ENCODE results near the gene HBB. TPM values are rescaled to one million over a fixed set of nuclear protein-coding genes. Genes with fewer than 3 reads are reported as not detected.

The HBB gene
- polyA plus RNA-seq, 2 of the 4 experiments (the other 2 are of a cell fraction), result not detected

GRCh38 chr11:5266609-5267008 is 39.7 kb upstream of the HBB start:
- POLR2A ChIA-PET, result no interaction called here
- CTCF ChIA-PET, result no interaction called here
- ATAC-seq (no peak), FAIRE-seq (no peak), DNase-seq (ENCODE audit: low read depth in 1 of 2, low spot score in 1 of 2) (no peak)
- Histone ChIP-seq H3K9me3 (no peaks in the 10 kb centered on the region), H3K4me2 (no peak overlapping the region), H3K27ac (no peak overlapping the region), H3K4me1 (no peaks in the 10 kb centered on the region), H3K4me3 (no peak overlapping the region)
- TF ChIP-seq SMC3 (IDR thresholded peaks at IDR 0.05), result no peak
- TF ChIP-seq RFX5 (IDR thresholded peaks at IDR 0.05), result no peak
- TF ChIP-seq EP300 (IDR thresholded peaks at IDR 0.05), result no peak
- TF ChIP-seq RCOR1 (IDR thresholded peaks at IDR 0.05; ENCODE audit: low read depth, low read length), result no peak
- no peak for TF ChIP-seq HMGXB4 (CRISPR knock-in tag; IDR thresholded peaks at IDR 0.05; ENCODE audit: borderline replicate concordance)
- no peak for TF ChIP-seq CHD2 (IDR thresholded peaks at IDR 0.05; ENCODE audit: low read length, partially characterized antibody)
- TF ChIP-seq ZFP36 (IDR thresholded peaks at IDR 0.05; ENCODE audit: borderline replicate concordance, partially characterized antibody), result no peak
- TF ChIP-seq FOXS1 (CRISPR knock-in tag; IDR thresholded peaks at IDR 0.05), result no peak
- no peak for TF ChIP-seq ZNF302 (CRISPR knock-in tag; IDR thresholded peaks at IDR 0.05)
- TF ChIP-seq POLR2AphosphoS2 (conservative IDR thresholded peaks at IDR 0.05; ENCODE audit: low read length), result no peak
- no peak for TF ChIP-seq PHF8 (IDR thresholded peaks at IDR 0.05; ENCODE audit: borderline replicate concordance, low read depth)
- TF ChIP-seq, protein P1, sequence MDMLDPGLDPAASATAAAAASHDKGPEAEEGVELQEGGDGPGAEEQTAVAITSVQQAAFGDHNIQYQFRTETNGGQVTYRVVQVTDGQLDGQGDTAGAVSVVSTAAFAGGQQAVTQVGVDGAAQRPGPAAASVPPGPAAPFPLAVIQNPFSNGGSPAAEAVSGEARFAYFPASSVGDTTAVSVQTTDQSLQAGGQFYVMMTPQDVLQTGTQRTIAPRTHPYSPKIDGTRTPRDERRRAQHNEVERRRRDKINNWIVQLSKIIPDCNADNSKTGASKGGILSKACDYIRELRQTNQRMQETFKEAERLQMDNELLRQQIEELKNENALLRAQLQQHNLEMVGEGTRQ (IDR thresholded peaks at IDR 0.05), result no peak

DNA sequence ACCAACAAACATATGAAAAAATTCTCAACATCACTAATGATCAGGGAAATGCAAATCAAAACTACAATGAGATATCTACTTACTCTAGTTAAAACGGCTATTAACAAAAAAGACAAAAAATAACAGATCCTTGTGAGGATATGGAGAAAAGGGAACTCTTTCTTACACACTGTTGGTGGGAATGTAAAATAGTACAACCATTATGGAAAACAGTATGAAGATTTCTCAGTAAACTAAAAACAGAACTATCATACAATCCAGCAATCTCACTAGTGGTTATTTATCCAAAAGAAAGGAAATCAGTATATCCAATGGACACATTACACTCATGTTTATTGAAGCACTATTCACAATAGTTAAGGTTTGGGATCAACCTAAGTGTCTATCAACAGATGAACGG is 39.0 kb upstream of the HBB start:
- ChIA-PET POLR2A (no interaction called here), CTCF (no interaction called here)
- Histone ChIP-seq H3K4me1 (no peaks in the 10 kb centered on the region), H3K4me3 (no peak overlapping the region), H3K4me2 (no peak overlapping the region), H3K9me3 (no peaks in the 10 kb centered on the region), H3K27ac (no peak overlapping the region)
- DNase-seq (ENCODE audit: low read depth in 1 of 2, low spot score in 1 of 2), result no peak
- 32% methylated on average over 2 of the region's 2 CpGs for WGBS (ENCODE audit: missing lambda C conversion rate)
- TF ChIP-seq RARB (CRISPR knock-in tag; IDR thresholded peaks at IDR 0.05) (no peak), EHF (CRISPR knock-in tag; IDR thresholded peaks at IDR 0.05) (no peak)
- no peak for FAIRE-seq
- ATAC-seq, result no peak

- 49% methylated on average over 7 of the region's 7 CpGs for WGBS (ENCODE audit: missing lambda C conversion rate)
- DNase-seq (ENCODE audit: low read depth in 1 of 2, low spot score in 1 of 2), result no peak
Observed at GRCh38 chr11:5258543-5259262, 31.8 kb upstream of the HBB start.

More at GRCh38 chr11:5258543-5259262, 31.8 kb upstream of the HBB start:
- H3K4me3 ChIP-seq, result no peak overlapping the region
- no peaks in the 10 kb centered on the region for H3K9me3 ChIP-seq
- H3K27ac ChIP-seq, result no peak overlapping the region
- TF ChIP-seq RAD21 (conservative IDR thresholded peaks at IDR 0.05 in 1 of 2, IDR thresholded peaks at IDR 0.05 in 1 of 2) (no peak), ELK1 (IDR thresholded peaks at IDR 0.05; ENCODE audit: low read depth, low read length) (no peak), EHF (CRISPR knock-in tag; IDR thresholded peaks at IDR 0.05) (no peak), CBX8 (IDR thresholded peaks at IDR 0.05) (no peak)
- H3K4me1 ChIP-seq, result no peaks in the 10 kb centered on the region
- CTCF ChIA-PET, result interaction anchor here (0.8 to 1.6 kb wide), 2 partner anchors 9 to 19 kb away, joined by 3 to 5 read pairs; no protein-coding TSS in a partner anchor
- H3K4me2 ChIP-seq, result no peak overlapping the region
- POLR2A ChIA-PET, result no interaction called here
- FAIRE-seq (no peak), ATAC-seq (no peak)

All from A549 (cell line).